Upper lobe of left lung (tissue), 4 donors: Measurements from ENCODE around the gene CMAS.

Source experiments
- EP300 ChIP-seq, 4 donors: sonication (generic); formaldehyde crosslinking; IDR thresholded peaks; one replicate each; pipeline ENCODE4 v1.5.1; 2017; ENCODE audit warnings: antibody characterized with exemption in 4 of 4, control low read depth in 2 of 4
- POLR2A ChIP-seq, 4 donors: fragments of 450-650 bp; IDR thresholded peaks; one replicate each; pipeline ENCODE4 v1.5.1; 2016 to 2017; ENCODE audit warnings: antibody characterized with exemption in 4 of 4, mild to moderate bottlenecking in 2 of 4
- POLR2AphosphoS5 ChIP-seq, 2 donors: sonication (generic); formaldehyde crosslinking; IDR thresholded peaks; one replicate each; pipeline ENCODE4 v1.5.1; 2017; ENCODE audit warnings: antibody characterized with exemption in 2 of 2
- TF ChIP-seq, protein P1 (sequence below), 6 experiments: fragments of 450-650 bp in 4 of 6; fragments of 200-600 bp in 2 of 6; sonication (generic) in 2 of 6; IDR thresholded peaks; one replicate each; pipeline ENCODE4 v1.5.1; 2016 to 2019; ENCODE audit warnings: antibody characterized with exemption in 6 of 6

DNA sequence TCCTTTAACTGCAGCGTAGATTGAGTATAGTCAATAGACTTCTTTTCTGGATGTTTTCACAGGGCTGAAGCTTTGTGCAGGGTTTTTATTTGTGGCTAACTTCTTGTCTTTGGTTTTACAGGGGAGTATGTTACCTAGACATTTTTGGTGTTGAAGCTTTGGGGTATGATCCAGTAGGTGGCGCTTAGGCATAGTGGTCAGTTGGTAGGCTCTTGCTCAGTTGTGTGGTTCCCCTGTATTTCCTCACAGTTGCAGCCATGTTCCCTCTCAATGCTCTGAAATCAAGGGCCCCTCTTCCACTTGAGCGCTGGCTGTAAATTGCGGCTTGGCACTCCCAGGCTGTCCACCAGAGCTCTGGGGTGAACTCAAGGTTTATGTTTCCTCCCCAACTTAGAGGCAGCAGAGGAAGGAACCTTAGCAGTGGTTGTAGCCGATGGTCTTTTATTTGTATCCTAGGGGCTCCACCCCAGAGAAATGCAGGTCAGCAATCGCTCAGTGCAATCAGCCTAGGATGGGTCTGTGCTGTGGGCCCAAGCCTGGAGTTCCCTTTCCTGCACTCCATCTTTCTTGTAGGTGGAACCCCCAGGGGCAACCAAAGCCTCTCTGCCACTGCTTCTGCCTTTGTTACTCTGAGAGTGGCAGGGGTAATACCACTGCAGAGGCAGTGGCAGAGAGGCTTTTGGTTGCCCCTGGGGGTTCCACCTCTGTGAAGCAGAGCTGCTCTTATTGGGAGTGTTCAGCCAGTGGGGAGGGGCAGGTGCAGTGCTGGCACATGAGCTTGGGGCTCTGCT, 55.1 kb downstream of the CMAS start:
- TF ChIP-seq, protein P1, sequence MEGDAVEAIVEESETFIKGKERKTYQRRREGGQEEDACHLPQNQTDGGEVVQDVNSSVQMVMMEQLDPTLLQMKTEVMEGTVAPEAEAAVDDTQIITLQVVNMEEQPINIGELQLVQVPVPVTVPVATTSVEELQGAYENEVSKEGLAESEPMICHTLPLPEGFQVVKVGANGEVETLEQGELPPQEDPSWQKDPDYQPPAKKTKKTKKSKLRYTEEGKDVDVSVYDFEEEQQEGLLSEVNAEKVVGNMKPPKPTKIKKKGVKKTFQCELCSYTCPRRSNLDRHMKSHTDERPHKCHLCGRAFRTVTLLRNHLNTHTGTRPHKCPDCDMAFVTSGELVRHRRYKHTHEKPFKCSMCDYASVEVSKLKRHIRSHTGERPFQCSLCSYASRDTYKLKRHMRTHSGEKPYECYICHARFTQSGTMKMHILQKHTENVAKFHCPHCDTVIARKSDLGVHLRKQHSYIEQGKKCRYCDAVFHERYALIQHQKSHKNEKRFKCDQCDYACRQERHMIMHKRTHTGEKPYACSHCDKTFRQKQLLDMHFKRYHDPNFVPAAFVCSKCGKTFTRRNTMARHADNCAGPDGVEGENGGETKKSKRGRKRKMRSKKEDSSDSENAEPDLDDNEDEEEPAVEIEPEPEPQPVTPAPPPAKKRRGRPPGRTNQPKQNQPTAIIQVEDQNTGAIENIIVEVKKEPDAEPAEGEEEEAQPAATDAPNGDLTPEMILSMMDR (IDR thresholded peaks at IDR 0.05), result peak in 5 of 6 experiments; percentile 17 to 54 (median 48)
- TF ChIP-seq POLR2A (IDR thresholded peaks at IDR 0.05) (no peak), POLR2AphosphoS5 (IDR thresholded peaks at IDR 0.05) (no peak), EP300 (IDR thresholded peaks at IDR 0.05) (no peak)
